Smooth muscle cell (in vitro differentiated cells): ENCODE results near the gene PAEP. TPM values are rescaled to one million over a fixed set of nuclear protein-coding genes. Genes with fewer than 3 reads are reported as not detected.
"Not testable (repeated sequence)": the region's sequence is repeated elsewhere in the genome, so short reads cannot be mapped to it uniquely, and the experiment has no call there.

ENCODE experiments used
- DNase-seq: peaks from one replicate; lab custom pipeline; 2025; ENCODE audit not compliant: unreplicated experiment; lab: John Stamatoyannopoulos, UW
- H2AFZ ChIP-seq: fragments of 200-600 bp; sonication (generic); 2 replicates; pipeline ENCODE4 v1.6.0; 2016; ENCODE audit warnings: antibody characterized with exemption, low read depth, mild to moderate bottlenecking
- H3F3A ChIP-seq: fragments of 200-600 bp; sonication (generic); 2 replicates; pipeline ENCODE4 v1.6.0; 2017; ENCODE audit warnings: antibody characterized with exemption, low read depth
- H3K27ac ChIP-seq: fragments of 200-600 bp; sonication (generic); 2 replicates; pipeline ENCODE4 v1.5.1; 2016; ENCODE audit warnings: low read depth, mild to moderate bottlenecking
- H3K27me3 ChIP-seq: fragments of 200-600 bp; sonication (generic); 2 replicates; pipeline ENCODE4 v1.6.1; 2016; ENCODE audit warnings: low read depth, mild to moderate bottlenecking
- H3K36me3 ChIP-seq: fragments of 200-600 bp; sonication (generic); 2 replicates; pipeline ENCODE4 v1.5.1; 2016; ENCODE audit warnings: low read depth
- H3K4me1 ChIP-seq: fragments of 200-600 bp; sonication (generic); 2 replicates; pipeline ENCODE4 v1.5.1; 2016; ENCODE audit warnings: low read depth
- H3K4me2 ChIP-seq: fragments of 200-600 bp; sonication (generic); 2 replicates; pipeline ENCODE4 v1.6.0; 2016; ENCODE audit warnings: mild to moderate bottlenecking
- H3K4me3 ChIP-seq: fragments of 200-600 bp; sonication (generic); 2 replicates; pipeline ENCODE4 v1.5.1; 2016; ENCODE audit warnings: mild to moderate bottlenecking
- H3K79me2 ChIP-seq: fragments of 200-600 bp; sonication (generic); 2 replicates; pipeline ENCODE4 v1.6.0; 2016; ENCODE audit warnings: low read depth, mild to moderate bottlenecking
- H3K9ac ChIP-seq: fragments of 200-600 bp; sonication (generic); 2 replicates; pipeline ENCODE4 v1.6.0; 2016; ENCODE audit warnings: low read depth
- H3K9me3 ChIP-seq: fragments of 200-600 bp; sonication (generic); replicated peaks from 2 replicates; pipeline ENCODE4 v1.5.1; 2016; ENCODE audit warnings: low read depth
- H4K20me1 ChIP-seq: fragments of 200-600 bp; sonication (generic); 2 replicates; pipeline ENCODE4 v1.6.0; 2016; ENCODE audit warnings: low read depth
- WGBS: methylation state at CpG from one replicate; pipeline ENCODE4 v1.1.7; 2016; ENCODE audit warnings: low lambda C conversion rate; 5-methylcytosine and 5-hydroxymethylcytosine counted together
- polyA plus RNA-seq: library from polyadenylated mRNA; unstranded; fragments of >200 nt; fragmentation: Nextera tagmentation; extraction: Ambion mirVana; gene quantifications from 2 replicates; pipeline ENCODE4 v1.2.1, GENCODE V29; 2016
- total RNA-seq: library from RNA; depleted of rRNA; stranded (reverse); fragments of >200 nt; gene quantifications from 2 replicates; pipeline ENCODE4 v1.2.3, GENCODE V29; 2014
- TF ChIP-seq, protein P1 (sequence below): fragments of 200-600 bp; sonication (generic); IDR thresholded peaks from 2 replicates; pipeline ENCODE4 v1.5.1; 2017; ENCODE audit warnings: borderline replicate concordance, mild to moderate bottlenecking, antibody characterized with exemption; ENCODE audit not compliant: insufficient read depth, poor library complexity, severe bottlenecking

Gene PAEP
- total and polyA plus RNA-seq, 2 experiments from 2014 or later = 6.3 TPM; not detected in 1

DNA sequence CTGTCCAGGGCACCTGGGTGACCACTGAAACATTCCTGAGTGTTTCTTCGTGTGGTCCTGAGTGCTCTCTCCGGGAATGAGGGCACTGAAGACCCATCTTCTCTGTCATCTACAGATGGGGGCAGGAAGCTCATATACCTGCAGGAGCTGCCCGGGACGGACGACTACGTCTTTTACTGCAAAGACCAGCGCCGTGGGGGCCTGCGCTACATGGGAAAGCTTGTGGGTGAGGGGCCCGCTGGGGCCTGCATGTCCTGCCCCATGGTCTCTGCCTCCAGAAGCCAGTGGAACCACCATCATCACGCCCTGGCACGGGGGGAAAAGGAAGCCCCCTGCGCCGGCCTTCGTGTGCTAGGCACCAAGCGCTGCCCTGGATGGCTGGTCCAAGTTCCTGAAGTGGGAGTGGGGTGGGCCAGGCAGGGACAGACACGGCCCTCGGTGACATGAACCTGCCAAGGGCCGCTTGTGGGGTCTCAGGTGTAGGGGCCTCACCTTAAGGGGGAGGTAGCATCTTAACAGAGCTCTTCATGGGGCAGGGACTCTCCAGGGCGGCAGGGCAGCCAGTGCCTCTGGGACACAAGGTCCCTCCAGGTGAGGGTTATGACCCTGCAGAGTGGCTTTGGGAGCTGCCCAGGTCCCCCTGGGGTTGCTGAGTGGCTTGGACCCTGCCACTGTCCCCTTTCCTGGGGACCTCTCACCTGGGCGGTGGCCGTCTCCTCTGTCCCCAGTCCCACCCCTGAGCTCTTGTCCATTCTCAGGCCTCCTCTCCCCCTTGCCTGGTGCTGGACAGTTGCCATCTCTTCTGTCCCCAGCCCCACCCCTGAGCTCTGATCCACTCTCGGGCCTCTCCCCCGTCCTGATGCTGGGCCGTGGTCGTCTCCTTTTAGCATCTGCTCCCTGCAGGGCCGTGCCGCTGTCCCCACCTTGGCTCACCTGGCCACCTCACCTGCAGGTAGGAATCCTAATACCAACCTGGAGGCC is 13.5 kb upstream of the PAEP start:
- Histone ChIP-seq H3K36me3 (no peaks in the 10 kb centered on the region), H3K4me2 (no peak overlapping the region), H3K27me3 (no peaks in the 10 kb centered on the region), H3K4me1 (peaks cover 3% of the 10 kb centered on the region), H2AFZ (no peak overlapping the region), H4K20me1 (no peaks in the 10 kb centered on the region), H3K9me3 (no peaks in the 10 kb centered on the region), H3K27ac (no peak overlapping the region), H3F3A (no peaks in the 10 kb centered on the region), H3K79me2 (no peaks in the 10 kb centered on the region), H3K4me3 (no peak overlapping the region), H3K9ac (no peak overlapping the region)
- TF ChIP-seq, protein P1, sequence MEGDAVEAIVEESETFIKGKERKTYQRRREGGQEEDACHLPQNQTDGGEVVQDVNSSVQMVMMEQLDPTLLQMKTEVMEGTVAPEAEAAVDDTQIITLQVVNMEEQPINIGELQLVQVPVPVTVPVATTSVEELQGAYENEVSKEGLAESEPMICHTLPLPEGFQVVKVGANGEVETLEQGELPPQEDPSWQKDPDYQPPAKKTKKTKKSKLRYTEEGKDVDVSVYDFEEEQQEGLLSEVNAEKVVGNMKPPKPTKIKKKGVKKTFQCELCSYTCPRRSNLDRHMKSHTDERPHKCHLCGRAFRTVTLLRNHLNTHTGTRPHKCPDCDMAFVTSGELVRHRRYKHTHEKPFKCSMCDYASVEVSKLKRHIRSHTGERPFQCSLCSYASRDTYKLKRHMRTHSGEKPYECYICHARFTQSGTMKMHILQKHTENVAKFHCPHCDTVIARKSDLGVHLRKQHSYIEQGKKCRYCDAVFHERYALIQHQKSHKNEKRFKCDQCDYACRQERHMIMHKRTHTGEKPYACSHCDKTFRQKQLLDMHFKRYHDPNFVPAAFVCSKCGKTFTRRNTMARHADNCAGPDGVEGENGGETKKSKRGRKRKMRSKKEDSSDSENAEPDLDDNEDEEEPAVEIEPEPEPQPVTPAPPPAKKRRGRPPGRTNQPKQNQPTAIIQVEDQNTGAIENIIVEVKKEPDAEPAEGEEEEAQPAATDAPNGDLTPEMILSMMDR = no peak
- no peak for DNase-seq
- WGBS = 94% methylated on average over 28 of the region's 28 CpGs

- H3K9me3 ChIP-seq, H3K27ac ChIP-seq, H3F3A ChIP-seq, H2AFZ ChIP-seq, H3K27me3 ChIP-seq, H3K4me3 ChIP-seq, DNase-seq, H3K4me2 ChIP-seq, H3K79me2 ChIP-seq, H4K20me1 ChIP-seq, H3K9ac ChIP-seq, H3K4me1 ChIP-seq, H3K36me3 ChIP-seq: not testable (repeated sequence)
- WGBS = 97% methylated on average over 21 of the region's 28 CpGs
Observed at GRCh38 chr9:135549478-135550343, 11.8 kb upstream of the PAEP start.

DNA sequence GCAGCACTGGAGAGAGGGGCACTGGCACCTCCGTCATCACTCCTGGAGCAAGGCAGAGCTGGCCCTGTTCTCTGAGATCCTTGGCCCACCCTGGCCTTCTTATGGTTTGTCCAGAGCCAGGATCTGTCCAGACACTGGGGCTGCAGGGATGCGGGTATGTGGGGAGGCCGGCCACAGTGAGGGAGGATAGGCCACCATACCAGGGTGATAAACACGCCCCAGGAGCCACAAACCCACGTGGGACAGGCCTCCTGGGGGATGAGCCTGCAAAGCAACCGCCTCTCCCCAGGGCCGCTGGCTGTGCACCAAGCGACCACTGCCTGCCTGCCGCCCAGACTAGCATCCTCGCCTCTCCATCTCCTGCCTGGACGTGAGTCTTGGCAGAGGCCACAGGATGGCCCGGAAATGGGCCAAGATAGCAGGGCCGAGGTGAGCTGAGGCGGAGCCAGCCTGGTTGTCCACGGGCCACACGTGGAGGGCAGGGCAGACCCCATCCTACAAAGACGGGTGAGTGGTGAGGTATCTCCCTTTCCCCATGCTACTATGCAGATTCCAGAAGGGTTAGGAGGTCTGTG is 11.1 kb upstream of the PAEP start:
- no peaks in the 10 kb centered on the region for H3K4me1 ChIP-seq
- H3K9me3 ChIP-seq = no peaks in the 10 kb centered on the region
- TF ChIP-seq, protein P1 = no peak
- no peak for DNase-seq
- no peak overlapping the region for H2AFZ ChIP-seq
- WGBS = 89% methylated on average over 17 of the region's 17 CpGs
- H3K4me3 ChIP-seq = no peak overlapping the region
- no peak overlapping the region for H3K27ac ChIP-seq
- no peaks in the 10 kb centered on the region for H3K79me2 ChIP-seq
- no peak overlapping the region for H3K9ac ChIP-seq
- no peak overlapping the region for H3K4me2 ChIP-seq
- H4K20me1 ChIP-seq = no peaks in the 10 kb centered on the region
- no peaks in the 10 kb centered on the region for H3K27me3 ChIP-seq
- H3K36me3 ChIP-seq = no peaks in the 10 kb centered on the region
- H3F3A ChIP-seq = no peaks in the 10 kb centered on the region

DNA sequence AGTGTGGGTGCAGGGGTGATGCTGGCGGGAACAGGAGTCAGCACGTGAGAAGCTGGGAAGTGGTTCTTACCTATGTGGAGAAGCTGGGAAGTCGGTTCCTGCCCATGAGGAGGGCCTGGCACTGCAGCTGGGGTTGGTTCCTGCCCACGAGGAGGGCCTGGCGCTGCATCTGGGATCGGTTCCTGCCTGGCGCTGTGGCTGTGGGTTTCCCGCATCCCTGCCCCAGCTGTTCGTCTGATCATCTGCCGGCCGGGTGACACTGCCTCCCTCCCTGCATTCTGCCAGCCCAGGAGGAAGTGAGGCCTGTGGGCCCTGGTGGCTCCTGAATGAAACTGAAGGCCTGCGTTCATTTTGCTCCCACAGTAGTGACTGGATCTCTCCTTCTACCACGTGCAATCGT is 10.5 kb upstream of the PAEP start:
- H3K4me3 ChIP-seq = no peak overlapping the region
- no peaks in the 10 kb centered on the region for H3F3A ChIP-seq
- H3K27ac ChIP-seq = no peak overlapping the region
- no peak overlapping the region for H3K9ac ChIP-seq
- WGBS = 90% methylated on average over 14 of the region's 14 CpGs
- H3K27me3 ChIP-seq = no peaks in the 10 kb centered on the region
- no peaks in the 10 kb centered on the region for H3K4me1 ChIP-seq
- H4K20me1 ChIP-seq = no peaks in the 10 kb centered on the region
- H3K9me3 ChIP-seq = no peaks in the 10 kb centered on the region
- TF ChIP-seq, protein P1 = no peak
- no peak overlapping the region for H3K4me2 ChIP-seq
- H3K36me3 ChIP-seq = no peaks in the 10 kb centered on the region
- H2AFZ ChIP-seq = no peak overlapping the region
- no peak for DNase-seq
- H3K79me2 ChIP-seq = no peaks in the 10 kb centered on the region
